NCI-H2171 treated with DMSO at 0.1 percent for 48 hours (cell line): ENCODE measurements around the gene RPS6KA2.
A peak's percentile ranks its signal among the peaks of the same experiment; 100 is the strongest.

Experiments used
- DNase-seq: peaks from one replicate; lab custom pipeline; 2025; lab: John Stamatoyannopoulos, UW

RPS6KA2 gene

GRCh38 chr6:166627033-166627874 is at the start of gene RPS6KA2:
Gene RPS6KA2, minus strand, starts transcription at chr6:166627251. Its CDS starts 232 bp downstream, at chr6:166627019.
- peak; percentile 99 for DNase-seq

GRCh38 chr6:166676270-166676860 is 49.3 kb upstream of the RPS6KA2 start:
- no peak for DNase-seq

- DNase-seq, result no peak
These were observed 48.7 kb upstream of the RPS6KA2 start for GRCh38 chr6:166675736-166676135.

- no peak for DNase-seq
These were observed 46.3 kb upstream of the RPS6KA2 start for GRCh38 chr6:166673309-166673708.

GRCh38 chr6:166672624-166673206 is 45.7 kb upstream of the RPS6KA2 start:
- no peak for DNase-seq

- DNase-seq, result no peak
These were observed 45.1 kb upstream of the RPS6KA2 start for GRCh38 chr6:166672146-166672545.

- DNase-seq, result no peak
These were observed 44.5 kb upstream of the RPS6KA2 start for GRCh38 chr6:166671434-166672081.

GRCh38 chr6:166670894-166671293 is 43.8 kb upstream of the RPS6KA2 start:
- no peak for DNase-seq

GRCh38 chr6:166670013-166670412 is 43.0 kb upstream of the RPS6KA2 start:
- no peak for DNase-seq

GRCh38 chr6:166667796-166668610 is 41.0 kb upstream of the RPS6KA2 start:
- DNase-seq, result no peak

GRCh38 chr6:166664135-166664534 is 37.1 kb upstream of the RPS6KA2 start:
- no peak for DNase-seq

- DNase-seq, result no peak
These were observed 36.5 kb upstream of the RPS6KA2 start for GRCh38 chr6:166663568-166663967.

- no peak for DNase-seq
These were observed 35.6 kb upstream of the RPS6KA2 start for GRCh38 chr6:166662690-166663089.

- no peak for DNase-seq
These were observed 34.5 kb upstream of the RPS6KA2 start for GRCh38 chr6:166661327-166662085.

GRCh38 chr6:166660157-166660688 is 33.2 kb upstream of the RPS6KA2 start:
- DNase-seq, result no peak

GRCh38 chr6:166659581-166659980 is 32.5 kb upstream of the RPS6KA2 start:
- DNase-seq, result no peak

GRCh38 chr6:166658792-166659150 is 31.7 kb upstream of the RPS6KA2 start:
- DNase-seq, result no peak

- DNase-seq, result no peak
These were observed 31.2 kb upstream of the RPS6KA2 start for GRCh38 chr6:166658115-166658791.

- no peak for DNase-seq
These were observed 30.5 kb upstream of the RPS6KA2 start for GRCh38 chr6:166657531-166657930.
